H9 (cell line): ENCODE measurements around the gene RAPH1. TPM values are rescaled to one million over a fixed set of nuclear protein-coding genes. Genes with fewer than 3 reads are reported as not detected.

Experiments used
- DNase-seq: peaks from one replicate; pipeline ENCODE4 v3.0.0-alpha.2; 2017
- H2AFZ ChIP-seq: one replicate; pipeline ENCODE4 v1.6.1; 2013; ENCODE audit warnings: mild to moderate bottlenecking, low read length, control low read depth, moderate library complexity
- H2AK5ac ChIP-seq: 2 replicates; pipeline ENCODE4 v1.6.1; 2013; ENCODE audit warnings: low read length, control low read depth, mixed read lengths; ENCODE audit not compliant: insufficient read length
- H2BK120ac ChIP-seq: one replicate; pipeline ENCODE4 v1.6.1; 2013; ENCODE audit warnings: low read depth, mild to moderate bottlenecking, low read length, control low read depth, inconsistent platforms; ENCODE audit not compliant: poor library complexity, severe bottlenecking
- H2BK12ac ChIP-seq: 2 replicates; pipeline ENCODE4 v1.6.1; 2013; ENCODE audit warnings: low read length, control low read depth, mixed read lengths, low read depth; ENCODE audit not compliant: insufficient read length
- H2BK15ac ChIP-seq: 2 replicates; pipeline ENCODE4 v1.6.1; 2013; ENCODE audit warnings: low read depth, low read length, control low read depth
- H2BK20ac ChIP-seq: one replicate; pipeline ENCODE4 v1.6.1; 2013; ENCODE audit warnings: low read depth, mild to moderate bottlenecking, low read length, control low read depth, inconsistent platforms; ENCODE audit not compliant: poor library complexity, severe bottlenecking
- H2BK5ac ChIP-seq: 2 replicates; pipeline ENCODE4 v1.6.1; 2013; ENCODE audit warnings: low read length, control low read depth, mixed read lengths; ENCODE audit not compliant: insufficient read length
- H3K14ac ChIP-seq: 2 replicates; pipeline ENCODE4 v1.6.1; 2013; ENCODE audit warnings: low read length, control low read depth; ENCODE audit not compliant: insufficient read depth
- H3K18ac ChIP-seq: 2 replicates; pipeline ENCODE4 v1.6.1; 2013; ENCODE audit warnings: low read depth, mild to moderate bottlenecking, mixed read lengths, low read length, control low read depth; ENCODE audit not compliant: insufficient read length
- H3K23ac ChIP-seq: 2 replicates; pipeline ENCODE4 v1.6.1; 2013; ENCODE audit warnings: low read length, control low read depth, mixed read lengths, low read depth; ENCODE audit not compliant: insufficient read length
- H3K23me2 ChIP-seq: 2 replicates; pipeline ENCODE4 v1.6.1; 2013; ENCODE audit warnings: low read depth, mild to moderate bottlenecking, mixed read lengths, low read length, control low read depth; ENCODE audit not compliant: insufficient read length, poor library complexity, severe bottlenecking
- H3K27ac ChIP-seq: 2 replicates; pipeline ENCODE4 v1.5.1; 2013; ENCODE audit warnings: low read length, control low read depth, mixed read lengths, low read depth; ENCODE audit not compliant: insufficient read length
- H3K27me3 ChIP-seq: 2 replicates; pipeline ENCODE4 v1.6.1; 2013; ENCODE audit warnings: low read length, control low read depth, inconsistent platforms; ENCODE audit not compliant: insufficient read depth
- H3K4ac ChIP-seq: 2 replicates; pipeline ENCODE4 v1.6.1; 2013; ENCODE audit warnings: low read depth, mild to moderate bottlenecking, control low read depth, inconsistent platforms, low read length, moderate library complexity
- H3K4me1 ChIP-seq: 2 replicates; pipeline ENCODE4 v1.6.1; 2013; ENCODE audit warnings: low read length, control low read depth, inconsistent platforms; ENCODE audit not compliant: insufficient read depth
- H3K4me2 ChIP-seq: 2 replicates; pipeline ENCODE4 v1.6.1; 2013; ENCODE audit warnings: low read length, control low read depth, mixed read lengths; ENCODE audit not compliant: insufficient read length, insufficient read depth
- H3K56ac ChIP-seq: 2 replicates; pipeline ENCODE4 v1.6.1; 2013; ENCODE audit warnings: low read depth, mild to moderate bottlenecking, mixed read lengths, low read length, control low read depth; ENCODE audit not compliant: insufficient read length
- H3K79me1 ChIP-seq: 2 replicates; pipeline ENCODE4 v1.6.1; 2013; ENCODE audit warnings: low read depth, mild to moderate bottlenecking, moderate library complexity, low read length, control low read depth, inconsistent platforms; ENCODE audit not compliant: insufficient read depth, poor library complexity, severe bottlenecking
- H3K79me2 ChIP-seq: 2 replicates; pipeline ENCODE4 v1.6.1; 2013; ENCODE audit warnings: low read length, control low read depth, inconsistent platforms; ENCODE audit not compliant: insufficient read depth
- H3K9ac ChIP-seq: 2 replicates; pipeline ENCODE4 v1.6.1; 2013; ENCODE audit warnings: low read length, control low read depth, mixed read lengths; ENCODE audit not compliant: insufficient read length; ENCODE audit errors: extremely low read depth
- H3K9me3 ChIP-seq: one replicate; pipeline ENCODE4 v1.6.1; 2013; ENCODE audit warnings: low read depth, low read length, inconsistent platforms; ENCODE audit not compliant: control insufficient read depth
- H3T11ph ChIP-seq: one replicate; pipeline ENCODE4 v1.6.1; 2013; ENCODE audit warnings: mild to moderate bottlenecking, low read length, control low read depth, inconsistent platforms
- H4K20me1 ChIP-seq: one replicate; pipeline ENCODE4 v1.6.1; 2013; ENCODE audit not compliant: control insufficient read depth, insufficient read length, insufficient read depth
- H4K5ac ChIP-seq: 2 replicates; pipeline ENCODE4 v1.6.1; 2013; ENCODE audit warnings: low read depth, mild to moderate bottlenecking, mixed read lengths, low read length, control low read depth; ENCODE audit not compliant: insufficient read length
- H4K8ac ChIP-seq: replicated peaks from 2 replicates; pipeline ENCODE4 v1.6.1; 2013; ENCODE audit warnings: low read length, control low read depth, mixed read lengths, low read depth; ENCODE audit not compliant: insufficient read length
- H4K91ac ChIP-seq: 2 replicates; pipeline ENCODE4 v1.6.1; 2013; ENCODE audit warnings: low read depth, mild to moderate bottlenecking, moderate library complexity, mixed read lengths, low read length, control low read depth; ENCODE audit not compliant: insufficient read length
- H3K27ac Mint-ChIP-seq, 3 experiments: 2 replicates in 2 of 3; 3 replicates in 1 of 3; pipeline ENCODE4 v1.8.0; 2020 to 2021; ENCODE audit warnings: mixed read lengths in 3 of 3, mild to moderate bottlenecking in 1 of 3, moderate library complexity in 1 of 3
- H3K27me3 Mint-ChIP-seq: 2 replicates; pipeline ENCODE4 v1.8.0; 2021; ENCODE audit warnings: low read depth, mild to moderate bottlenecking, moderate library complexity, mixed read lengths
- H3K36me3 Mint-ChIP-seq, 3 experiments: 2 replicates in 2 of 3; 3 replicates in 1 of 3; pipeline ENCODE4 v1.8.0; 2020 to 2021; ENCODE audit warnings: low read depth in 3 of 3, mixed read lengths in 3 of 3; ENCODE audit not compliant: insufficient read depth in 1 of 3
- H3K4me1 Mint-ChIP-seq, 2 experiments: 2 replicates each; pipeline ENCODE4 v1.8.0; 2020; ENCODE audit warnings: mixed read lengths in 2 of 2
- H3K4me3 Mint-ChIP-seq, 2 experiments: 2 replicates in 1 of 2; 3 replicates in 1 of 2; pipeline ENCODE4 v1.8.0; 2020 to 2021; ENCODE audit warnings: mild to moderate bottlenecking in 2 of 2, mixed read lengths in 2 of 2, moderate library complexity in 1 of 2
- H3K9me3 Mint-ChIP-seq, 2 experiments: 2 replicates in 1 of 2; 3 replicates in 1 of 2; pipeline ENCODE4 v1.8.0; 2020; ENCODE audit warnings: mild to moderate bottlenecking in 2 of 2, mixed read lengths in 2 of 2, moderate library complexity in 1 of 2
- CTCF ChIP-seq: fragments of 200-600 bp; sonication (generic); conservative IDR thresholded peaks from 3 replicates; pipeline ENCODE4 v1.8.0; 2021; ENCODE audit warnings: antibody characterized with exemption, mild to moderate bottlenecking
- WGBS: extraction: QIAGEN DNeasy Blood & Tissue Kit; methylation state at CpG from one replicate; pipeline ENCODE4 v1.1.7; 2013; ENCODE audit warnings: missing lambda C conversion rate, low lambda C conversion rate, mixed read lengths; ENCODE audit not compliant: insufficient read length; ENCODE audit errors: extremely low coverage; 5-methylcytosine and 5-hydroxymethylcytosine counted together
- total RNA-seq: library from RNA; stranded (reverse); gene quantifications from 2 replicates; pipeline ENCODE4 v1.2.1, GENCODE V29; 2021

The RAPH1 gene
- total RNA-seq, 1 experiment from 2014 or later: 17.1 TPM

GRCh38 chr2:203480623-203481022 lies 54.5 kb downstream of the RAPH1 start:
- no peaks in the 10 kb centered on the region for H3K9me3 Mint-ChIP-seq
- H3K14ac ChIP-seq: no peak overlapping the region
- no peak overlapping the region for H2BK12ac ChIP-seq

More at GRCh38 chr2:203480623-203481022, 54.5 kb downstream of the RAPH1 start:
- no peak overlapping the region for H3K18ac ChIP-seq
- H3K23ac ChIP-seq: no peak overlapping the region
- Mint-ChIP-seq H3K4me3 (no peak overlapping the region), H3K36me3 (no peaks in the 10 kb centered on the region), H3K27me3 (no peaks in the 10 kb centered on the region), H3K27ac (no peak overlapping the region; a peak in 1 of 7 replicates), H3K4me1 (peaks cover 8% of the 10 kb centered on the region in 2 experiments)
- no peaks in the 10 kb centered on the region for H4K20me1 ChIP-seq
- no CpG with 5 or more reads among the region's 5 CpGs for WGBS
- no peak for TF ChIP-seq CTCF
- no peaks in the 10 kb centered on the region for H3K23me2 ChIP-seq
- no peak overlapping the region for H2BK15ac ChIP-seq
- H2AFZ ChIP-seq: no peak overlapping the region
- H3K4me2 ChIP-seq: no peak overlapping the region
- DNase-seq: no peak
- H3K79me1 ChIP-seq: no peaks in the 10 kb centered on the region
- no peaks in the 10 kb centered on the region for H3K9me3 ChIP-seq
- H2BK120ac ChIP-seq: no peak overlapping the region
- H3K27me3 ChIP-seq: no peaks in the 10 kb centered on the region
- H3K27ac ChIP-seq: no peak overlapping the region
- no peak overlapping the region for H4K5ac ChIP-seq
- no peak overlapping the region for H3K4ac ChIP-seq
- no peaks in the 10 kb centered on the region for H3K4me1 ChIP-seq
- H3K56ac ChIP-seq: no peak overlapping the region
- H2AK5ac ChIP-seq: no peak overlapping the region
- no peak overlapping the region for H4K8ac ChIP-seq
- H2BK20ac ChIP-seq: no peak overlapping the region
- H4K91ac ChIP-seq: no peak overlapping the region
- no peak overlapping the region for H3T11ph ChIP-seq
- H2BK5ac ChIP-seq: no peak overlapping the region
- no peaks in the 10 kb centered on the region for H3K79me2 ChIP-seq
- no peak overlapping the region for H3K9ac ChIP-seq
